Measurements from ENCODE around the gene FAIM2.

The FAIM2 gene

DNA sequence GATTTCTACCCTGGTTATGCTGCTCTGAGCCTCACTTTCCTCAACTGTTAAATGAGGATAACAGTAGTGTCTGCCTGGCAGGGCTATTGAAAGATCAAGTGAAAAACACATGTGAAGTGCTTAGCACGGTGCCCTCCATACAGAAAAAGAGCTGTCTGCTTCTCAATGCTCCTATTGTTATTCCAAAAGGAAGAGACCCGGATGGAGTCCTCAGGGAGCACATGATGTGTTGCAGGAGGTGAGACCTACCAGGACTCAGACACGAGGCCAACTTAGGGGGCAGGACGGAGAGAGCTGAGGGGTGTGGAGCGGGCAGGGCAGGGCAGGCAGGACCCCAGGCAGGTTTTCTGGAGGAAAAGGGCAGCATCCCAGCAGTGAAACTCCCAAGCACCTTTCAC is 8.9 kb downstream of the FAIM2 start:
- no peak for DNase-seq (ENCODE audit: low read depth in 2 of 2)

DNA sequence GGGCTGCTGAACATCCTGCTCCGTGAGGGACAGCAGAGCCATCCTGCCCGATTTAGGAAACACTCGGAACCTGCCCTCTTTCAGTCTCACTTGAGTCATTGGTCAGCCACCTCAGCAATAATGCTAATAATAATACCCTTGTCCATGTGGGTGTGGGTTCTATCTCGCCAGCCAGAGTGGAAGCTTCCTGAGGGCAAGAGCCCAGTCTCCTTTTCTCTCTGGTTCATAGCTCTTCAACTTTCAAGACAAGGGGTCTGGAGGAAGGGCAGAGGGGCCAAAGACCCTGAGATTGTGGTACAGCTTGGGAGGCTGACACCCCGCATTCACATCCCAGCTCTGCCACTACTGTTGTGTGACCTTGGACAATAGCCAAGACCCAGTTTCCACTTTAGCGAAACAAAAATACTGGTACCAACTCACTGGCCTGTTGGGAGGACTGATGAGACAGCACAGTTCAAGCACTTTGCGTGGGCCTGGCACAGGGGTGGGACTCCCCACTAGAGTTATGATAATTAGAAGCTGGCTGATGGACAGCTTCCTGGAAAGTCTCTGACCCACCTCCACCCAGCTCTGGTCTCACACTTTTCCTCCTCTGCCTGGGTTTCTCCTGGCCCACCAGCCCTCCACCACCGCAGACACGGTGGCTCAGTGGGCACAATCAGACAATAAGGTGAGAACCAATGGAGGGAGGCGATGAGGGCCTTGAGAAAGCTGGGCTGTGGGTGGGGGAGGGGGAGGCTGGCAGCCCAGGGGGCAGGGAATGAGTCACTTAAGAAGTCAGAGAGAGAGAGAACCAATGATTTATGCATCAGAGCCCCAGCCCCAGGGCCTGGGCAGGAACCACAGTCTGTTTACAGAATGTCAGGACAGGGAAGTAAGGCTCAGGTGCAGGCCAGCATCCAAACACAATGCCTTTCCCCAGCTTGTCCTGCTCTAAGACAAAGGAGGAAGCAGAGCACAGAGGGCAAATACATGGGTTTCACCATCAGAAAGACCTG is 9.6 kb downstream of the FAIM2 start:
- no peak for DNase-seq (ENCODE audit: low read depth in 2 of 2)

- DNase-seq (ENCODE audit: low read depth in 2 of 2): no peak
Observed at GRCh38 chr12:49892732-49893317, 10.9 kb downstream of the FAIM2 start.

DNA sequence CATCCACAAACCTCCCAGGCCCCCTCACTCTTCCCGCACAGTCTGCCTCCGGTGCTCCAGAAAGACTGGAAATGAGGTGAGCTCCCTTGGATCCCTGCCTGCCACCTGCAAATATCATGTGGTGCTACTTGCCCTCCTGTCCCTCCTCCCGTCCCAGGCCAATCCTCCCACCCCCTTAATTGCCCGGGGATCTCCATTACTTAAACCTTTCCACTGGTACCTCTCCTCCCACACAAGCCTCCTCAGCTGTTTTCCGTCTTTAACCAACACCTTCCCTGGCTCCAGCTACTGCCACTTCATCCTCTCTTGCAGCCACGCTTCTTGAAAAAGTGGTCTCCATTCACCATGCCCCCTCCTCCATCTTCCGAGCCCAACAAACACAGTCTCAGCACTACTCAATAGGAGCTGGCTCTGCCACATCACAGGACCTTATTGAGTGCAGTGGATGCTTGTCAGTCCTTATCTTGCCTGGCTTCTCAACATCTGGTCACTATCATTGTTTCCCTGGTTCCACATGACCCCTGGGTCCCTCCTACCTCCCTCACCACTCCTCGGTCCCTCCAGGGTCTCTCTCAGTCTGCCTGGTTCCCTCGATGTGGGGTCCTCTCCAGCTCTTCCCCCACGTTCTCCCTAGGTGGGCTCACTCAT is 11.5 kb downstream of the FAIM2 start:
- no peak for DNase-seq (ENCODE audit: low read depth in 2 of 2)

- no peak for DNase-seq (ENCODE audit: low read depth in 2 of 2)
Observed at GRCh38 chr12:49891476-49891875, 12.2 kb downstream of the FAIM2 start.

GRCh38 chr12:49891012-49891411 is 12.7 kb downstream of the FAIM2 start:
- DNase-seq (ENCODE audit: low read depth in 2 of 2): no peak

GRCh38 chr12:49890096-49890461 is 13.6 kb downstream of the FAIM2 start:
- DNase-seq (ENCODE audit: low read depth in 2 of 2): no peak

DNA sequence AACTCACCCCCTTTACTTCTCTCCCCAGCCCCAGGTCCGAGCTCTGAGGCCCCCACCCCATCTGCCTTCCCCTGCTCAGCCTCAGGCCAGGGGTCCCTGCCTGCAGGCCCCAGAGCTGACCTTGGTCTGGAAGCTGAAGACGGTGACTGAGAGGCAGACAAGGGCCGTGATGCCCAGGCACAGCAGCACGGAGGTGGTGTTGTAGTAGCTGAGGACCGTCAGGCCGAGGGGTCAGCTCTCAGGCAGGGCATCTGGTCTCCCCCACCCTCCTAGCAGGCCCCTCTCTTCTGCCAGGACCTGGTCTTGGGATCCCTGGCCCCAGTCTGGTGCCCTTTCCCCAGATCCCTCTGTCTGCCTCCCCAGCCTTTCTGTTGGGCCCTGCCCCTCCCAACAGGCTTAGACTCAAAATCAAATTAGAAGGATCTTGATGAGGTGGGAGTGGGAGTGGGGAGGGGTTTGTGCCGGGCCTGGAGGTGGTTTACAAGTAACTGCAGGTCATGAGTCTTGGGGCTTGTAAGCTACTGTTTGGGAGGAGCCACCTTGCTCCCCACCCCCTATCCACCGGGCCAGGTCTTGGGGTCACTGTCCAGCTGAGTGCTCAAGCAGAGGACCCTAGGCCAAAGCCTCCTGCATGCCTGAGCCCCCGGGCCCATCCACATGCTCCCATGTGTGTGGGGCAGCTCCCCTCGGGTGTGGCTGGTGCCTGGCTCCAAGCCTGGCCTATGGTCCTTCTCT is 14.2 kb downstream of the FAIM2 start:
- DNase-seq (ENCODE audit: low read depth in 2 of 2): no peak

DNA sequence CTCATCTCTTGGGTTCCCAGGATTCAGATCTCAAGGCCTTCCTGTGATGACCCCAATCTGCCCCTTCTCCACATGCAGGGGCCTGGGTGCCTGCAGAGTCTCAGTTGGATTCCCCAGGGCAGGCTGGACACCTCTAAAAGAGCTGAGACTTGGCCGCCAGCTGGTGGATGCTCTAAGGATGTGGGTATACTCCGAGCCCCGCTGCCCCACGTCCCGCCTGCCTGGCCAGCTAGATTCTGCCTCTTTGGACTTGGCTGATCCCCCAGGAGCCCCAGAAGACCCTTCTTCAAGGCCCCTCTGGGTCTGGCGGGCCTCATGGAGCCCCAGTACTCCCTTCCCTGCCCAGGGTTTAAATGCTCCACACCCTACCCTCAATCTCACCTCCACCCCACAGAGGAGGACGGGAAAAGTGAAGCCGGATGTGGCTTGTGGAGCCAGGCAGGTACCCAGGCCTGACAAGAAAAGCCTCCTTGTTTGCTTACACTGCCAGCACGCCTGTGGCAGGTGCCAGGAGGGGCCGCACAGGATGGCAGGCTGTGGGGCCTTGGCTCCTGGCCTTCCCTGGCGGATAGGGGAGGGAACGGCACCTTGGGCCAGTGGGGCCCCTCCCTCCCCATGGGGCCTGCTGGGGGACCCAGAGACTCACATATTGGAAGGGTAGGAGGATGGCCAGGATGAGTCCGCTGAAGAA is 15.1 kb downstream of the FAIM2 start:
- no peak for DNase-seq (ENCODE audit: low read depth in 2 of 2)

- no peak for DNase-seq (ENCODE audit: low read depth in 2 of 2)
Observed at GRCh38 chr12:49887536-49888401, 15.9 kb downstream of the FAIM2 start.

DNA sequence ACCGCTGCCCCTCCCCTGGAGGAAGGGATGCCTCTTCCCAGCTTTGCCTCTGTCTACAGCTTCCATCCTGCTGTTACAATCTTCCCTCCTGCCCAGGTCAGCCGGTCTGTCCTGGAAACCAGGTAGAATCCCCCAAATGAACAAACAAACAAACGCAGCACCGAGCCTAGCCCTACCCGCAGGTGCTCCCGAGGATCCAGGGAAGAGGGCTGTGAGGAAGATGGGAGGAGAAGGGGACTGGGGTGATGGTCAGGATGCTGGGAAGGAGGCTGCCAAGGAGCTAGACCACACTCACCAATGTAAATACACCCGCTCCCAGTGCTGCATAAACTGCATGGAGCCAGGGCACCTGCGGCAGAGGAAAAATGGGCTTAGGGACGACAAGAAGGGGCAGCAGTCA is 16.6 kb downstream of the FAIM2 start:
- no peak for DNase-seq (ENCODE audit: low read depth in 2 of 2)

- no peak for DNase-seq (ENCODE audit: low read depth in 2 of 2)
Observed at GRCh38 chr12:49885663-49886461, 17.8 kb downstream of the FAIM2 start.

GRCh38 chr12:49885118-49885517 is 18.6 kb downstream of the FAIM2 start:
- DNase-seq (ENCODE audit: low read depth in 2 of 2): no peak

DNA sequence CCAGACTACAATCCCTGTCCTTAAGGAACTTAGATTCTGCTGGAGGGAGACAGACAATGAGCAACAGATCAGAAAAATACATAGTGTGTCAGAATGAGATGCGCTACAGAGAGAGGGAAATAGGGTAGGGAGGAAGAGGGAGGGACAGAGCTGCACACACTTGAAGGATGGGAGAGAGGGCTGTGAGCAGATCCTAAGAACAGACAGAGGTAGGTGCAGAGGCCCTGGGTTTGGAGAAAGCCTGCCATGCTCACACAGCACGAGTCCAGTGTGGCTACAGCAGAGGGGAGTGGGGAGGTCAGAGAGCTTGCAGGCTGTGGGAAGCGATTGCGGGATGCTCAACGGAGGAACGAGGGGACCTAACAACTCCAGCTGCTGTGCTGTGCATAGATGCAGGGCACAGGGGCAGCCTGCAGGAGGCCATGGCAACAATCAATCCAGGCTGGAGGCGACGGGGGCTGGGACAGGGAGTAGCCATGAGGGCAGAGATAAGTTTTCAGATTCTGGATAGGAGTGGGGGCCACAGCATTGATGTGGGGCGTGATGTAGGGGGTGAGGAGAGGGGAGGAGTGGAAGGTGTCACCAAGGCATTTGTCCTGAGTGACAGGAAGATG is 20.7 kb downstream of the FAIM2 start:
- DNase-seq (ENCODE audit: low read depth in 2 of 2): no peak

GRCh38 chr12:49882248-49882850 is 21.4 kb downstream of the FAIM2 start:
- DNase-seq (ENCODE audit: low read depth in 2 of 2): no peak

DNA sequence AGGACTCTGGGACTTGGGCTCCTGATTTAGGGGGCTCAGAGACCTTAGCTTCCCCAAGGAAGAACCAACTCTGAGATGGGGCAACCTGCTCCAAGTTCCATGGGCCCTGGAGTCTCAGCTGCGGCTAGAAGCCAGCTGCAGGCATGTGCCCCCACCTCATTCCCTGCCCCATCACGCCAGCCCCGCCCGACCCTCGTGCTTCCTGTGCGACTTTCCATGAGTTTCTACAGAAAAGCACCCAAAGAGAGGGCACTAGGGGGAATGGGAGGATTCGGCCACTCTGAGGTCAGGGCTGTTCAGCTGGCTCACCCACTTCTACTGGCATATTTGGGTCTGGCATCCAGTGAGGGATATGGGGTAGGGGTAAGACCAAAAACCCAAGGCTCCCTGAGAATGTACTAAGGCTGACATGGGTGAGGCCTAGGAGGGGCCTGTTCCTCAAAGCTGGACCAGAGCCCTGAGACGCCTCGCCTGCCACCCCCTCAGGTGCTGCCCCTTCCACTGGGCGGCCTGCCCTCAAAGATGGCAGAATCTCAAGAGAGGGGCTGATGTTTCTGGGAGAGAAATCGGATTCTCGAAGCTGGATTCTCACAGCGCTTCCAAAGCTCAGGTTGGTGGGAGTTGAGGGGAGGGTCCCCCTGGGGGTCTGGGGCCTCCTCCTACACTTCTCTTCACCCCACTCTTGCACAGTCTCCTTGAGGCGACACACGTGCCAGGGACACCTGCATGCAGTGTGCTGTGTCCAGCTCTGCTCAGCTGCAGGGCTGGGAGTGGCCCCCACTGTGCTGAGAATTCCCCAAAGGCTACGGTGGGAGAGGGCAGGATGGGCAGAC is 22.1 kb downstream of the FAIM2 start:
- DNase-seq (ENCODE audit: low read depth in 2 of 2): no peak

- DNase-seq (ENCODE audit: low read depth in 2 of 2): no peak
Observed at GRCh38 chr12:49880756-49881414, 22.8 kb downstream of the FAIM2 start.
